ENCODE data around the gene EGFLAM. TPM values are rescaled to one million over a fixed set of nuclear protein-coding genes. Genes with fewer than 3 reads are reported as not detected.

Gene EGFLAM
- total RNA-seq, 4 donors from 2014 or later: 21.8 to 194 (median 46.7) TPM

GRCh38 chr5:38341641-38342040 is 83.3 kb downstream of the EGFLAM start:
- TF ChIP-seq, protein P1, sequence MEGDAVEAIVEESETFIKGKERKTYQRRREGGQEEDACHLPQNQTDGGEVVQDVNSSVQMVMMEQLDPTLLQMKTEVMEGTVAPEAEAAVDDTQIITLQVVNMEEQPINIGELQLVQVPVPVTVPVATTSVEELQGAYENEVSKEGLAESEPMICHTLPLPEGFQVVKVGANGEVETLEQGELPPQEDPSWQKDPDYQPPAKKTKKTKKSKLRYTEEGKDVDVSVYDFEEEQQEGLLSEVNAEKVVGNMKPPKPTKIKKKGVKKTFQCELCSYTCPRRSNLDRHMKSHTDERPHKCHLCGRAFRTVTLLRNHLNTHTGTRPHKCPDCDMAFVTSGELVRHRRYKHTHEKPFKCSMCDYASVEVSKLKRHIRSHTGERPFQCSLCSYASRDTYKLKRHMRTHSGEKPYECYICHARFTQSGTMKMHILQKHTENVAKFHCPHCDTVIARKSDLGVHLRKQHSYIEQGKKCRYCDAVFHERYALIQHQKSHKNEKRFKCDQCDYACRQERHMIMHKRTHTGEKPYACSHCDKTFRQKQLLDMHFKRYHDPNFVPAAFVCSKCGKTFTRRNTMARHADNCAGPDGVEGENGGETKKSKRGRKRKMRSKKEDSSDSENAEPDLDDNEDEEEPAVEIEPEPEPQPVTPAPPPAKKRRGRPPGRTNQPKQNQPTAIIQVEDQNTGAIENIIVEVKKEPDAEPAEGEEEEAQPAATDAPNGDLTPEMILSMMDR (IDR thresholded peaks at IDR 0.05; ENCODE audit: low read depth): no peak

DNA sequence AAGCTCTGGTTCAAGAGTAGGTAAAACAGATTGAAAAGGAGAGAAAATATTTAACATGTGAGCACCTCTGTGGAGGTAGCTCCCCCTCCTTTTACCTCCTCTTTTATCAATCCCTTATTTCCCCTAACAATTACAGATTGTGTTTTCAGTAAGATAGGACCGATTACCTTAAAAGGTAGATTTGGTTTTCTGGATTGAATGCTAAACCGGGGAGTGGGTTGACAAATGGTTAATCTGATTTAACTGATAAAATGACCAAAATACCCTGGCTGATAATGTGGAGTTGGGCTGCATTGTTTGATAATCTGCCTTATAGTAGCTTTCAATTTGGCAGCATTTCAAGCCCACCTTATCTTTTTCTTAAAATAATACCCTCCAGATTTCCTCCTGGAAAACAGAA is 83.9 kb downstream of the EGFLAM start:
- TF ChIP-seq, protein P1 (IDR thresholded peaks at IDR 0.05; ENCODE audit: low read depth): no peak

DNA sequence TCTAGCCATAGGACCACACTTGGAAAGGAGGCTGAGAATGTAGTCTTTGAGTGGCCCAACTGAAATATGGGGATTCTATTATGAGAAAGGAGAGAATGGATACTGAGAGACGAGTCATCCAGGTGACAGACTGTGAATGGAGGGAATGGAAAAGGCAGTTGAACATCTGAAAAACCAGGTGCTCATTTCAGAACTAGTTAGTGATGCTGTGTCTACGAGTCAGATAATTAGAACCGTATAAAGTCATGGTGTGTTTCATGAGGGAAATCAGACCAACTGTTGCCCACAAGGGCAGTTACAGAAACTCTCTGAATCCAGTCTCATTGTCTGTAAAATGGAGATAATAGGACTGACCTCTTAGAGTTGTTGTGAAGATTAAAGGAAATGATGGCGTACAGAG is 86.5 kb downstream of the EGFLAM start:
- TF ChIP-seq, protein P1 (IDR thresholded peaks at IDR 0.05; ENCODE audit: low read depth): no peak

- TF ChIP-seq, protein P1 (IDR thresholded peaks at IDR 0.05; ENCODE audit: low read depth): no peak
Measured at GRCh38 chr5:38346593-38346992, 88.2 kb downstream of the EGFLAM start.

- TF ChIP-seq, protein P1 (IDR thresholded peaks at IDR 0.05; ENCODE audit: low read depth): no peak
Measured at GRCh38 chr5:38347040-38347763, 88.8 kb downstream of the EGFLAM start.

DNA sequence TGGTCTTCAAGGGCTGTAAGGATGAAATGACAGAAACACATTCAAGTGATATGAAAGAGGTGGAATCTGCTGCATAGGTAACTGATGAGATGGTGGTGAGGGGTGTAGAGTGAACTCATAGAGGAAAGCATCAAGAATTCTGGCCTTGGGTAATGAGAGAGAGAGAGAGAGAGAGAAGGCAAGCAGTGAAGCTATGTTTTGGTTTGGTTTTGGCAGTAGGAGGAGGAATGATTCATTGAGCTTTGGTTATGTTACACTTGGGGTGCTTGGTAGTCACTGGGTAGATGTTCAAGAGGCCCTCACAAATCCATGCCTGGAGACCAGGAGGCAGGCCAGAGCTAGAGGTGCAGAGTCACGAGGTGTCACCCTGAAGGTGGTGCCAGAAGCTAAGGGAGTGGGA is 89.5 kb downstream of the EGFLAM start:
- TF ChIP-seq, protein P1 (IDR thresholded peaks at IDR 0.05; ENCODE audit: low read depth): no peak

DNA sequence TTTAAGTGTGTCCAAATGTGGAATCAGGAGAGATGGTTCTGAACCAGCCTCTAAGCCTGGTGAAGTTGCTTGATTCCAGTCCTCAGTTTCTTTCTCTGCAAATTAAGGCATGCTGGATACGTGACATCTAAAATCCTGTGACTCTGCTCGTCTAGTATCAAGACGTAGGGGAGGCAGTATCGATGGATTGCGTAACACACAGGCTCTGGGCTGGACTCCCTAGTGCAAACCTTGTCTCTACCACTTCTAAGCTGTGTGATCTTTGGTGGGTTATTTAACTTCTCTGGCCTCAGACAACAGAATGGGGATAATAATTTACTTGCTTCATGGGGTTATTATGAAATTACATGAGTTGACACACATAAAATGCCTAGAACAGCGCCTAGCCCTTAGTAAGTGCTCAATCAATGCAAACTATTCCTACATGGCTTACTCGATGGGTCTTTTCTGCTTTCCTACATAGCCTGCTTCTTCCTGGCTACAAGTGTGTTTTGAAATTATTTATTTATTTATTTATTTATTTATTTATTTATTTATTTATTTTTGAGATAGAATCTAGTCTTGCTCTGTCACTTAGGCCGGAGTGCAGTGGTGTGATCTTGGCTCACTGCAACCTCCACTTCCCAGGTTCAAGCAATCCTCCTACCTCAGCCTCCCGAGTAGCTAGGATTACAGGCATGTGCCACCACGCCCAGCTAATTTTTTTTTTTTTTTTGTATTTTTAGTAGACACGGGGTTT is 102.1 kb downstream of the EGFLAM start:
- TF ChIP-seq, protein P1 (IDR thresholded peaks at IDR 0.05; ENCODE audit: low read depth): no peak
